ENCODE results near the gene FAM13C. TPM values are rescaled to one million over a fixed set of nuclear protein-coding genes. Genes with fewer than 3 reads are reported as not detected.

FAM13C gene
- 3.3 and 5.7 TPM in 2 replicates for total RNA-seq

DNA sequence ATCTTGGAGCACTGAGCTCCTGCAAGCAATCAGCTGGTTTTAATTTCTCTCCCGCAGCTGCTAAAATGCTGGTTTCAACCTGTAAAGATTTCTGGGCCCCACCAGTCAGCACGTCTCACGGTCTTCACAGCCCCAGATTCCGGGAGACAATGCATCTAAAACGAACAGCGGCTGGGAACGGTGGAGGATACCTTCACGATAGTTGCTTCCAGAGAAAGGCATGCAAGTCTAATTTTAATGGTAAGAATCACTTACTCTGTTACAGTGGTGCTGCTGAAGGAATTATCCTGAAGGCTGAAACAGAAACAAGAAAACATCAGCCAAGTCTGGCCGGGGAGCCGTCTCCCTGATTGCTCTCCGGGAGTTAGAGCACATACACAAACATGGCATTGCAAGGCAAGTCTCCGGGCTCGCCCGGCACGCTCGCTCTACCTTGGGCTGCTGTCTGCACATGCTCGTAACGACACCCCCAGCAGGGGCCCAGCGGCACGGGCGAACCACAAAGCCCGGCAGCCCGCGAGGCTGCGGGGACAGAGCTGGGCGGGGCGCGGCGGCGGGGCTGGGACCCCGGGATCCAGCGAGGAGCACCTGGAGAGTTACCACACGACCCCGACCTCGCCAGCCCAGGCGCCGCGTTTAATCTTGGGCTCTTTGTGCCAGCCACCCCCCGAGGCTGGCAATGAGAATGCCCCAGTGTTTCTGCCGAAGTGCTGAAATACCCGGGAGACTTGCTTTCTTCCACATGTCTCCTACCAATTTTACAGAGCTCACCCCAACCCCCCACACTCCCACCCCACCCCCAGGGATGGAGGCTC lies at the start of gene FAM13C:
Gene FAM13C, minus strand, starts transcription at position 406 of the 815 bp plus-strand sequence. Its CDS starts 89 bp downstream, at position 317.

Other genes with a start within 250 kb of the FAM13C start
- under 0.01 TPM in 1 of 2 replicates, not detected in the other for gene PHYHIPL, start 185.9 kb downstream of the FAM13C start, total RNA-seq

Data from bronchial smooth muscle cell (primary cell).